SH-SY5Y (cell line): Measurements from ENCODE around the gene ANOS1.

ENCODE experiments used
- GATA2 ChIP-seq: IDR thresholded peaks from 2 replicates; pipeline ENCODE4 v1.6.1; 2011; ENCODE audit warnings: mild to moderate bottlenecking, low read depth, low read length
- GATA3 ChIP-seq: IDR thresholded peaks from 2 replicates; pipeline ENCODE4 v1.6.1; 2011; ENCODE audit warnings: low read depth, mild to moderate bottlenecking, low read length, moderate library complexity

DNA sequence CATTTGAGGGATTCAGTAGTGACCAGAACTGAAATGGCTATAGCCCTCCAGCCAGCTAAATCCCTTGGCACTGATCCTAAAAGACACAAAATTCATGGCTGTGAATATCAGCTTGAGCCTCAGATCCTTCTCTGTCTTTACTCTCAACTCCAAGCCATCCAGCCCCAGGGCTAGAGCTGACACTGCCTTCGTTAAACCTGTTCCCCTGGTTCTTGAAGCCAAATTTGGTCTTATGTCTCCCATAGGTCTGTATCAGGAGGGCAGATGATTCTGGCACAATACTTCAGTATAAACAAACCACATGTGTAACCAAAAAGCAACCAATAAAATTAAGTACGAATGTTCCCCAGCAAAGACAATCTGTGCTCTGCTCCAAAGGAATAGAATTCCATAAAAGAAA lies 78.0 kb downstream of the ANOS1 start:
- TF ChIP-seq GATA2 (no peak), GATA3 (no peak)
